ENCODE results near the gene VDAC2. TPM values are rescaled to one million over a fixed set of nuclear protein-coding genes. Genes with fewer than 3 reads are reported as not detected.

Gene VDAC2
- total RNA-seq, result 100 to 1,000 TPM in 1 of 2 donors, 10 to 100 TPM in 1; 96.2 to 121 TPM
- 100 to 1,000 TPM in 1 of 2 donors, 10 to 100 TPM in 1; 94.5 to 109 TPM for polyA plus RNA-seq
- long read RNA-seq, donor 1, transcript VDAC2-203 (10 exons, 1,557 nt), result major isoform, 66 of 85 reads
- long read RNA-seq, donor 1, partial matches to known transcripts, result 15 of 85 reads
- long read RNA-seq, donor 1, other reads (novel, unspliced or antisense), result 0 of 85 reads
- long read RNA-seq, donor 2, transcript VDAC2-203 (10 exons, 1,557 nt), result major isoform, 24 of 35 reads
- long read RNA-seq, donor 2, partial matches to known transcripts, result 11 of 35 reads
- long read RNA-seq, donor 2, other reads (novel, unspliced or antisense), result 0 of 35 reads
- long read RNA-seq, donor 3, transcript VDAC2-203 (10 exons, 1,557 nt), result major isoform, 45 of 56 reads
- long read RNA-seq, donor 3, partial matches to known transcripts, result 10 of 56 reads
- long read RNA-seq, donor 3, other reads (novel, unspliced or antisense), result 0 of 56 reads
- long read RNA-seq, donor 4, transcript VDAC2-203 (10 exons, 1,557 nt), result major isoform, 35 of 69 reads
- long read RNA-seq, donor 4, partial matches to known transcripts, result 31 of 69 reads
- long read RNA-seq, donor 4, other reads (novel, unspliced or antisense), result 0 of 69 reads
- long read RNA-seq, donor 5, transcript VDAC2-203 (10 exons, 1,557 nt), result major isoform, 86 of 101 reads
- long read RNA-seq, donor 5, partial matches to known transcripts, result 14 of 101 reads
- long read RNA-seq, donor 5, other reads (novel, unspliced or antisense), result 0 of 101 reads

- Histone ChIP-seq H3K27ac (ENCODE audit: low read depth in 1 of 2, low read length in 1 of 2) (peak within 1 kb of the TSS; percentile 98 to 100), H3K9me3 (ENCODE audit: control insufficient read depth in 4 of 4, insufficient read depth in 3 of 4, low read length in 3 of 4) (no peaks in the 10 kb centered on the region), H3K9ac (ENCODE audit: insufficient read depth in 1 of 2, low read length in 2 of 2) (peak within 1 kb of the TSS; percentile 91 to 97), H3K4me1 (ENCODE audit: control insufficient read depth in 5 of 5, insufficient read depth in 5 of 5, low read length in 5 of 5) (peaks cover 0 to 20% (median 4%) of the 10 kb centered on the region in 5 donors), H3K4me3 (peak within 1 kb of the TSS; percentile 79), H3K27me3 (ENCODE audit: control insufficient read depth in 3 of 3, insufficient read depth in 3 of 3, low read length in 2 of 3) (no peaks in the 10 kb centered on the region), H3K36me3 (ENCODE audit: control insufficient read depth in 4 of 4, insufficient read depth in 4 of 4, low read length in 4 of 4) (peaks cover 3 to 20% (median 13%) of the 10 kb centered on the region in 4 donors)
- WGBS, 2 donors, result 0% methylated on average over 51 to 80 of the region's 80 CpGs
- ATAC-seq (ENCODE audit: insufficient read depth, low FRiP score) (peak; percentile 96), DNase-seq (peak; percentile 94 to 95 (median 94))
- no peak for TF ChIP-seq CTCF (IDR thresholded peaks at IDR 0.05; ENCODE audit: control extremely low read depth, extremely low read depth)
Observed at GRCh38 chr10:75210282-75211006, at the start of gene VDAC2. VDAC2 (plus strand) TSS chr10:75210796; CDS start chr10:75211159, 363 bp downstream.

- WGBS, 2 donors, result 16 to 39% methylated on average over 2 of the region's 2 CpGs
- H3K4me3 ChIP-seq, result no peak overlapping the region
- ATAC-seq (ENCODE audit: insufficient read depth, low FRiP score) (no peak), DNase-seq (peak in 1 of 3 donors; percentile 24)
- H3K27me3 ChIP-seq (ENCODE audit: control insufficient read depth in 3 of 3, insufficient read depth in 3 of 3, low read length in 2 of 3), result peaks cover 0 to 3% (median 0%) of the 10 kb centered on the region in 3 donors
- H3K27ac ChIP-seq (ENCODE audit: low read depth in 1 of 2, low read length in 1 of 2), result no peak overlapping the region
- H3K36me3 ChIP-seq (ENCODE audit: control insufficient read depth in 4 of 4, insufficient read depth in 4 of 4, low read length in 4 of 4), result peaks cover 0 to 7% (median under 1%) of the 10 kb centered on the region in 4 donors
- H3K9me3 ChIP-seq (ENCODE audit: control insufficient read depth in 4 of 4, insufficient read depth in 3 of 4, low read length in 3 of 4), result no peaks in the 10 kb centered on the region
- H3K4me1 ChIP-seq (ENCODE audit: control insufficient read depth in 5 of 5, insufficient read depth in 5 of 5, low read length in 5 of 5), result peaks cover 0 to 8% (median 0%) of the 10 kb centered on the region in 5 donors
- peak overlapping the region in 1 of 2 donors; percentile 32 for H3K9ac ChIP-seq (ENCODE audit: insufficient read depth in 1 of 2, low read length in 2 of 2)
- TF ChIP-seq CTCF (IDR thresholded peaks at IDR 0.05; ENCODE audit: control extremely low read depth, extremely low read depth), result no peak
Observed at GRCh38 chr10:75165684-75166622, 44.6 kb upstream of the VDAC2 start.

GRCh38 chr10:75166623-75166972 lies 44.0 kb upstream of the VDAC2 start:
- H3K36me3 ChIP-seq (ENCODE audit: control insufficient read depth in 4 of 4, insufficient read depth in 4 of 4, low read length in 4 of 4), result peaks cover 0 to 4% (median under 1%) of the 10 kb centered on the region in 4 donors
- H3K4me1 ChIP-seq (ENCODE audit: control insufficient read depth in 5 of 5, insufficient read depth in 5 of 5, low read length in 5 of 5), result peaks cover 0 to 8% (median 0%) of the 10 kb centered on the region in 5 donors
- WGBS, 2 donors, result 53 to 57% methylated on average over 1 of the region's 1 CpG
- ATAC-seq (ENCODE audit: insufficient read depth, low FRiP score), result no peak
- H3K27me3 ChIP-seq (ENCODE audit: control insufficient read depth in 3 of 3, insufficient read depth in 3 of 3, low read length in 2 of 3), result peaks cover 0 to 3% (median 0%) of the 10 kb centered on the region in 3 donors
- no peak overlapping the region for H3K4me3 ChIP-seq
- H3K9ac ChIP-seq (ENCODE audit: insufficient read depth in 1 of 2, low read length in 2 of 2), result no peak overlapping the region
- H3K9me3 ChIP-seq (ENCODE audit: control insufficient read depth in 4 of 4, insufficient read depth in 3 of 4, low read length in 3 of 4), result no peaks in the 10 kb centered on the region
- DNase-seq, result no peak
- H3K27ac ChIP-seq (ENCODE audit: low read depth in 1 of 2, low read length in 1 of 2), result no peak overlapping the region
- no peak for TF ChIP-seq CTCF (IDR thresholded peaks at IDR 0.05; ENCODE audit: control extremely low read depth, extremely low read depth)
